CD14-positive monocyte (primary cell): ENCODE results near the gene PRSS35. TPM values are rescaled to one million over a fixed set of nuclear protein-coding genes. Genes with fewer than 3 reads are reported as not detected.

Experiments
- DNase-seq, 3 donors: peaks; one replicate each; pipeline ENCODE4 v3.0.0-alpha.2; 2011 to 2022
- H2AFZ ChIP-seq: 2 replicates; pipeline ENCODE4 v1.6.0; 2012; ENCODE audit warnings: mild to moderate bottlenecking, low read depth, low read length, inconsistent platforms; ENCODE audit not compliant: insufficient read depth, poor library complexity, severe bottlenecking
- H3K27ac ChIP-seq, 2 donors: 1 replicate in 1 of 2; 2 replicates in 1 of 2; pipeline ENCODE4 v1.5.1; 2012 to 2013; ENCODE audit warnings: low read length in 2 of 2, control low read depth in 1 of 2, inconsistent platforms in 1 of 2, low read depth in 1 of 2, mild to moderate bottlenecking in 1 of 2
- H3K27me3 ChIP-seq, 2 donors: one replicate each; pipeline versions ENCODE4 v1.6.0 to v1.6.1; 2011 to 2013; ENCODE audit warnings: low read length in 2 of 2; ENCODE audit not compliant: control insufficient read depth in 2 of 2, insufficient read depth in 2 of 2
- H3K36me3 ChIP-seq, 2 donors: replicated peaks in 1 of 2; 1 replicate in 1 of 2; 2 replicates in 1 of 2; pipeline versions ENCODE4 v1.5.1 to v1.6.1; 2012 to 2013; ENCODE audit warnings: low read length in 2 of 2, control low read depth in 1 of 2, inconsistent platforms in 1 of 2, mild to moderate bottlenecking in 1 of 2; ENCODE audit not compliant: insufficient read depth in 2 of 2, control insufficient read depth in 1 of 2
- H3K4me1 ChIP-seq, 2 donors: 1 replicate in 1 of 2; 2 replicates in 1 of 2; pipeline versions ENCODE4 v1.5.1 to v1.6.1; 2012 to 2013; ENCODE audit warnings: low read length in 2 of 2, control low read depth in 1 of 2, inconsistent platforms in 1 of 2, mild to moderate bottlenecking in 1 of 2, moderate library complexity in 1 of 2; ENCODE audit not compliant: insufficient read depth in 2 of 2, control insufficient read depth in 1 of 2
- H3K4me2 ChIP-seq: replicated peaks from 2 replicates; pipeline ENCODE3; 2012; ENCODE audit warnings: low read length, moderate library complexity, mild to moderate bottlenecking; ENCODE audit not compliant: poor library complexity, severe bottlenecking; ENCODE audit errors: extremely low read depth
- H3K4me3 ChIP-seq, 3 experiments: fragments of 200-600 bp in 1 of 3; sonication (generic) in 1 of 3; replicated peaks in 1 of 3; 1 replicate in 2 of 3; 2 replicates in 1 of 3; pipeline ENCODE4 v1.5.1; 2011 to 2013; ENCODE audit warnings: low read length in 3 of 3, mild to moderate bottlenecking in 3 of 3, control low read depth in 2 of 3, low read depth in 2 of 3, inconsistent platforms in 1 of 3, moderate library complexity in 1 of 3
- H3K79me2 ChIP-seq: 2 replicates; pipeline ENCODE4 v1.6.0; 2012; ENCODE audit warnings: mild to moderate bottlenecking, control low read depth, inconsistent platforms, low read length, moderate library complexity; ENCODE audit not compliant: insufficient read depth
- H3K9ac ChIP-seq: 2 replicates; pipeline ENCODE4 v1.6.0; 2017; ENCODE audit warnings: low read length, mild to moderate bottlenecking; ENCODE audit not compliant: insufficient read depth, poor library complexity, severe bottlenecking
- H3K9me3 ChIP-seq, 2 donors: replicated peaks in 1 of 2; 1 replicate in 1 of 2; 2 replicates in 1 of 2; pipeline versions ENCODE4 v1.5.1 to v1.6.1; 2012 to 2013; ENCODE audit warnings: low read length in 2 of 2, control low read depth in 1 of 2; ENCODE audit not compliant: control insufficient read depth in 1 of 2, insufficient read depth in 1 of 2
- H4K20me1 ChIP-seq: 2 replicates; pipeline ENCODE4 v1.6.0; 2012; ENCODE audit warnings: mild to moderate bottlenecking, low read length, control low read depth, moderate library complexity; ENCODE audit not compliant: insufficient read depth
- H3K27ac Mint-ChIP-seq, 7 donors: one replicate each; pipeline ENCODE4 v1.8.0; 2020; ENCODE audit warnings: mild to moderate bottlenecking in 7 of 7, mixed read lengths in 7 of 7, moderate library complexity in 6 of 7, inconsistent platforms in 2 of 7
- H3K27me3 Mint-ChIP-seq, 3 donors: one replicate each; pipeline ENCODE4 v1.8.0; 2021 to 2022; ENCODE audit warnings: low read depth in 3 of 3, mild to moderate bottlenecking in 3 of 3, mixed read lengths in 3 of 3, moderate library complexity in 3 of 3, inconsistent platforms in 1 of 3
- H3K36me3 Mint-ChIP-seq, 2 donors: one replicate each; pipeline ENCODE4 v1.8.0; 2020; ENCODE audit warnings: mixed read lengths in 2 of 2, inconsistent platforms in 1 of 2, mild to moderate bottlenecking in 1 of 2
- H3K4me1 Mint-ChIP-seq: one replicate; pipeline ENCODE4 v1.8.0; 2020; ENCODE audit warnings: mild to moderate bottlenecking, mixed read lengths
- H3K4me3 Mint-ChIP-seq, 2 donors: one replicate each; pipeline ENCODE4 v1.8.0; 2020; ENCODE audit warnings: mild to moderate bottlenecking in 2 of 2, mixed read lengths in 2 of 2, moderate library complexity in 1 of 2
- H3K9me3 Mint-ChIP-seq, 7 donors: one replicate each; pipeline ENCODE4 v1.8.0; 2020 to 2022; ENCODE audit warnings: mixed read lengths in 7 of 7, mild to moderate bottlenecking in 6 of 7, moderate library complexity in 6 of 7, inconsistent platforms in 2 of 7
- CTCF ChIP-seq: fragments of 200-600 bp; IDR thresholded peaks from one replicate; pipeline ENCODE4 v1.8.0; 2022; ENCODE audit warnings: antibody characterized with exemption, mild to moderate bottlenecking
- WGBS: methylation state at CpG from one replicate; pipeline ENCODE4 v1.1.5; 2013; ENCODE audit warnings: missing lambda C conversion rate; ENCODE audit not compliant: insufficient coverage; 5-methylcytosine and 5-hydroxymethylcytosine counted together
- intact Hi-C, 2 donors: fragments of 100-400 bp; cut with micrococcal nuclease; formaldehyde crosslinking; loops; one replicate each; pipeline versions ENCODE4 v1.15.0 to v1.15.1; 2023
- polyA plus RNA-seq, 3 donors: library from polyadenylated mRNA; depleted of rRNA in 1 of 3; unstranded in 2 of 3; stranded (reverse) in 1 of 3; fragments of 300-500 nt in 2 of 3; fragments of >200 nt in 1 of 3; fragmentation: Illumina TruSeq in 2 of 3; gene quantifications; 1 replicate in 2 of 3; 2 replicates in 1 of 3; pipeline ENCODE4 v1.2.3, GENCODE V29; 2012 to 2021

Gene PRSS35
- polyA plus RNA-seq, 3 donors = not detected

DNA sequence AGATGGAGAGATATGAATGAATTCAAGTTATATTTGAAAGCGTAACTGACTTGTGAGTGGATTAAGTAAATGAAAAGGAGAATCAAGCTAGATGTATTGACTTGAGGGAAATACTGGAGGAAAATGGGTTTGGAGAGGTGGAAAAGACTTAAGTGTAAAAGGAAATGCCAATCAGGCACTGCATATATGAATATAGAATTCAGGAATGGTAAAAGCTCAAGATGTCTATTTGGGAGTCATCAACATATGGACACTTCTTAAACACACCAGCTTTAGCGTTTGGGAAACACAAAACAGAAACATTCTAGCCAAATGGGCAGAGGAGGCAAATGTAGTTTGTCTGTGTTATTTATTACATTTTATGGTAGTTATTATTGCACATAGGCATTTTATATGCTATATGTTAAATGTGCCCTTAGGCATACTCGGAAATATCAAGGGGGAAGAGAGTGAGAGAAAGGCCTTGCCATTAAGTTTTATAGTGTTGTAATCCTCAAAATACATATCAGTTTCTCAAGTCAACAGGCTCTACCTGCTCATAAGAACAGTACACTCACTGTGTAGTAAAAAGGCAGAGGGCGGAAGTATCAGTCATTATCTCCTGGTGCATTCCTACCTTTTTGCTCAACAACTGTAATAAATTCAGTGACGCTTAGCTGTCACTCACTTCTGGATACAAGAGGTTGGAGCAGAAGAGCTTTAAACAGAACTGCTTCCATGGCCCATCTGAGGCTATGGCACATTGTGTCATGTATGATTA, 47.8 kb upstream of the PRSS35 start:
- no peaks in the 10 kb centered on the region for H3K9me3 ChIP-seq
- no peaks in the 10 kb centered on the region for H3K79me2 ChIP-seq
- TF ChIP-seq CTCF = no peak
- no peaks in the 10 kb centered on the region for H3K36me3 ChIP-seq
- 100% methylated on average over 2 of the region's 5 CpGs for WGBS
- H3K27me3 ChIP-seq = no peaks in the 10 kb centered on the region
- DNase-seq = no peak
- peak overlapping the region in 1 of 2 donors; percentile 78 for H3K27ac ChIP-seq
- H3K9ac ChIP-seq = no peak overlapping the region
- H3K27me3 Mint-ChIP-seq = peaks cover 0 to 2% (median 0%) of the 10 kb centered on the region in 3 donors
- peak overlapping the region; percentile 60 to 90 (median 84) for H3K27ac Mint-ChIP-seq
- peaks cover 48 to 57% of the 10 kb centered on the region in 2 donors for H3K4me1 ChIP-seq
- intact Hi-C loops = loop anchor here (5.0 kb wide), 1 partner anchor 32 kb away; the partner anchor contains the start of gene ME1 (in 2 of the 2)
- H3K4me1 Mint-ChIP-seq = peaks cover 45% of the 10 kb centered on the region
- peaks cover 0 to 7% of the 10 kb centered on the region in 2 donors for H3K36me3 Mint-ChIP-seq
- peak overlapping the region in 1 of 3 experiments; percentile 17 for H3K4me3 ChIP-seq
- H3K4me3 Mint-ChIP-seq = no peak overlapping the region
- peaks cover 0 to 5% (median 0%) of the 10 kb centered on the region in 7 donors for H3K9me3 Mint-ChIP-seq
- H3K4me2 ChIP-seq = peak overlapping the region; percentile 10
- no peak overlapping the region for H2AFZ ChIP-seq
- H4K20me1 ChIP-seq = no peaks in the 10 kb centered on the region

DNA sequence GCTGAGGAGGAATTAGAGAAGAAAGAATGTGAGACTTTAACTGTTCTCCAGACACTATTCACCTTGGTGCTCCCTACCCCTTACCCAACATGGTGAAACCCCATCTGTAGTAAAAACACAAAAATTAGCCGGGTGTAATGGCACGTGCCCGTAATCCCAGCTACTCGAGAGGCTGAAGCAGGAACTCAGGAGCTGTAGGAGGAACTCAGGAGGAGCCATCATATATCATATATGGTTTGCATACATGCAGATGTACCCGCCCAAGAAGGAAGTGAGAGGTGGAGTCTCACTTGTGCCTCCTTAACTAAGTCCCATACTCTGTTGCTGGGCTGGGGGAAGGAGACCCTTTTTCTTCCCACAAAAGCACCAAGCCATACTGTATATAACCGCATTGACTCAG, 46.0 kb upstream of the PRSS35 start:
- intact Hi-C loops = loop anchor here (5.0 kb wide), 1 partner anchor 34 kb away; the partner anchor contains the start of gene ME1 (in 2 of the 2)
- H3K4me3 ChIP-seq = peak overlapping the region in 1 of 3 experiments; percentile 40
- H4K20me1 ChIP-seq = no peaks in the 10 kb centered on the region
- Mint-ChIP-seq H3K36me3 (peaks cover 0 to 7% of the 10 kb centered on the region in 2 donors), H3K4me1 (peaks cover 37% of the 10 kb centered on the region), H3K9me3 (peaks cover 0 to 5% (median 0%) of the 10 kb centered on the region in 7 donors), H3K27me3 (no peaks in the 10 kb centered on the region), H3K4me3 (no peak overlapping the region), H3K27ac (peak overlapping the region in 3 of 7 donors; percentile 18 to 94 (median 93))
- no peaks in the 10 kb centered on the region for H3K36me3 ChIP-seq
- peak overlapping the region in 1 of 2 donors; percentile 76 for H3K27ac ChIP-seq
- peaks cover 42 to 49% of the 10 kb centered on the region in 2 donors for H3K4me1 ChIP-seq
- no peak for TF ChIP-seq CTCF
- H3K79me2 ChIP-seq = no peaks in the 10 kb centered on the region
- DNase-seq = peak in 1 of 3 donors; percentile 6
- H3K27me3 ChIP-seq = no peaks in the 10 kb centered on the region
- WGBS = no CpG with 5 or more reads among the region's 6 CpGs
- H2AFZ ChIP-seq = no peak overlapping the region
- H3K4me2 ChIP-seq = no peak overlapping the region
- H3K9ac ChIP-seq = no peak overlapping the region
- H3K9me3 ChIP-seq = no peaks in the 10 kb centered on the region
